ENCODE data around the gene CCDC182.

CCDC182 gene

DNA sequence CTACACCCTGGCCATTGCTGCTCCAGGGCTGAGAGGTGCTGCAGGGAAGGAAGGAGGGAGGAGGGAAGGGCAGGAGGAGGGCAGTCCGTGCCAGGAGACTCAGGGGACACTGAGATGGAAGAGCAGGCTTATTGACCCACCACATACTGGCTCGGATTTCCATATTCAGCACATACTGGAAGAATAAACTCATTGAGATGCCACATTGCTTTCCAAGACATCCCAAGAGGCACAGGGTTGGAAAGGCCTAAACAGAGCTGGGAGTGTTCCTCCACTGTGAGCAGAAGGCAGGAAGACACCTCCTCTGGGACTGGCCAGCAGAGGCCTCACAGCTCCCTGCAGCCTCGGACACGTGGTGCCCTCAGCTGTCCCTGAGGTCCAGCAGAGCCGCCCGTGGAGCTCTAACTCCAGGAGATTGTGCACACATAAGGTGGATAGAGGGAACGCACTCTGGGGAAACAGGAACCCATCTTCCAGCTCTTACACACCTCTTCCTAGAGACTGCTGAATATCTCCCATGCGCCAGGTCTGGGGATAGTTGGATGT is 17.4 kb downstream of the CCDC182 start:
- no peak for DNase-seq (ENCODE audit: low spot score)

DNA sequence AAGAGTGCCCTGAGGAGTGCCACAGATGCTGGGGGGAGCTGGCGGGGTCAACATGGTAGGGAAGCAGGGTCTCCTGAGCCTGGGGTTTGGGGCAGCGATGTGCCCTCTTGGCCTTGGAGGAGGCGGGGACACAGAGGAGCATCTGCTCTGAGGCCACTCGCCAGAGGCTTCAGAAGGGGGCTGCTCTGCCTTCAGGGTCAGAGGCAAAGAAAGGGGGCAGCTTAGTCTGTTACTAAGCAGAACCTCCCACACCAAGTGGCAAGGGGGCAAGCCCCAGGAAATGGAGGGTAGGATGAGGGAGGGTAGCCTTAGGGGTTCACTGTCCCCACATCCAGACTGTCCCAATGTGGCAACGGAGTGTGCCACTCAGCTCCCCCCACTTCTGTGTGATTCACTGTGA is 18.3 kb downstream of the CCDC182 start:
- no peak for DNase-seq (ENCODE audit: low spot score)

DNA sequence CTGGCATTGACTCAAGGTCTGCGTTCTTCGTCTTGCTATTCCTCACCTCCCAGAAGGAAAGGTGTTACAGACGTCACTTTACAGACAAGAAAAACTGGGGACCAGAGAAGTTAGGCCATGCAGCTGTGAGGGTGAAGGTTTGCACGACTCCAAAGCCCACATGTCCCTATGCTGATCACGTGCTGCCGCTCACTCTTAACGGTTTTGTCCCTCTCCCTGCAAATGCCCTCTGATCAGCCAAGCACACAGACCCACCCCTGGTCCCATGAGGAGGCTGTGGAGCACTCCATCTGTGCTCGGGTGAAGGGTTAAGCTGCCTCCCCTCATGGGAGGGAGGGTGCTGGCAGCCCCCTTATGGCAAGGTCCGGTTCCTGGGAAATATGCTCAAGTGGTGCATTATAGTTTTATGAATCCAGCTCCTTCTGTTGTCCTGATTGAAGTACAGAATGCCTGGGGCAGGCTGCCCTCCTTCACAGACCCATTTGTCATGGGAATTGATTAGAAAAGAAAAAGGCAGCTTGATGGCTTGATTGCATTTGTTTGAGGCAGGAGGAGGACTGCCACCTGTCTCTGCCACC is 18.8 kb downstream of the CCDC182 start:
- no peak for DNase-seq (ENCODE audit: low spot score)

- no peak for DNase-seq (ENCODE audit: low spot score)
Measured at GRCh38 chr17:57724729-57725125, 20.4 kb downstream of the CCDC182 start.

- no peak for DNase-seq (ENCODE audit: low spot score)
Measured at GRCh38 chr17:57724026-57724728, 20.9 kb downstream of the CCDC182 start.

- no peak for DNase-seq (ENCODE audit: low spot score)
Measured at GRCh38 chr17:57723427-57724025, 21.6 kb downstream of the CCDC182 start.

- no peak for DNase-seq (ENCODE audit: low spot score)
Measured at GRCh38 chr17:57722704-57723043, 22.4 kb downstream of the CCDC182 start.

DNA sequence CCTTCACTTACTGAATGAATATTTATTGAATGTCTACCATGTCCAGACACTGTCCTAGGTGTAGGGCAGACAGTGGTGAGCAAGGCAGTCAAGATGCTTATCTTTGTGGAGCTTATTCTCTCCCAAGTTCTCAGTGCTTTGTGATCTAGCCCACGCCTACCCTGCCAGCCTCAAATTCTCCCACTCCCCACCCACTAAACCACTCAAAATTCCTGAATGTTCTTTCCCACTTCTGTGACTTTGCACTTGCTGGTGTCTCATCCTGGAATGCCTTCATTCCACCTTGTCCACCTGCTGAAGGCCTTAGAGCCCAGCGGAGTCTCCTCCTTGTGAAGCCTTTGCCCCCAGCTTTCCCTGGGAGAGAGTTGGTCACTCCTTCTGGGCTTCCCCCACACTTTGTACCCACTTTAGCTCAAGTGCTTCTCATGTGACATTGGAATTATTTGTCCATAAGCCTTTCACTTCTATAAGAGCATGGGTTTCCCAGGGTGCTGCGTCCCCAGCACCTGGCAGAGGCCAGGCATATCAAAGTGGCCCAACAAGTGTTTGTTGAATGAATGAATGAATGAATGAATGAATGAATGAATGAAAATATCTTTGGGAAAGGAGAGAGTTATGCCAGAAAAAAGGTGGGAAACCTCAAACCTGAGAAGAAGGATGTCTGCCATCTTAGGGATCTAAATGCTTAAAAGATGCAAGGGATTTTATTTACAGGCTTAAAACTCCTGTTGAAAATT is 23.0 kb downstream of the CCDC182 start:
- DNase-seq (ENCODE audit: low spot score), result no peak

GRCh38 chr17:57720386-57721035 is 24.6 kb downstream of the CCDC182 start:
- no peak for DNase-seq (ENCODE audit: low spot score)

GRCh38 chr17:57718878-57719277 is 26.2 kb downstream of the CCDC182 start:
- DNase-seq (ENCODE audit: low spot score), result no peak

DNA sequence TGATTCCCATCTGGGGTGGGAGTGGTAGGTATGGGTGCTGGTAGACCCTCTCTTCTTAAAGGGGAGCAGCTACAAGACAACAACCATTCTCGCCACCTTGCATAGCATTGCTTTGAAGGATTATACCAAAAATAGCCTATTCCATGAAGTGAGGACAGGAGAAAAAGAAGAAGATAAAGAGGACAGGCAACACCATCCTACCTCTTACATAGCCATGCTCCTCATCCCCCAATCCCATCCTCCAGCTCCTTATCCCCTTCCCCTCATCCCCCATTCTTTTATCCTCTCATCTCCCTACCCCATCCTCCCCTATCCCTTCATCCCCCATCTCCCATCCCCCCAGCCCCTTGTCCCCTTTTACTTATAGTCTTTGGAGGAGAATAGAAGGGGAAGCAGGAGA is 29.1 kb downstream of the CCDC182 start:
- no peak for DNase-seq (ENCODE audit: low spot score)

- DNase-seq (ENCODE audit: low spot score), result no peak
Measured at GRCh38 chr17:57714665-57715180, 30.4 kb downstream of the CCDC182 start.

DNA sequence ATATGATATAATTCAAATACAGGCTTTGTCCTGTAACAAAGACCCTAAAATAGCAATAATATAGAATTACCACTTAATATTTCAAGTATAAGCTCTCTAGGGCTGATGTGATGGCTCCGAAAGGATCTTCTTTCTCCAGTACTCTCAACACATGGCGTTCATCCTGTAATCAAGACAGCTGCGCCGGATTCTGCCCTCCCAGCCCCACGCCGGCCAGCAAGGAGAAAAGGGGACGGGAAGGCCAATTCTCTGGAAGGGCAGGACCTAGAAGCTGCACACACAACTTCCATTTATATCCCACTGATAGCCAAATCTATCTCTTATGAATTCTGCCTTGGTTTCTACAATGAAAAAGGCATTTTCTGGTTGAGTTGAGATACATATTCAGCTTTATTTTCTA is 32.0 kb downstream of the CCDC182 start:
- no peak for DNase-seq (ENCODE audit: low spot score)

GRCh38 chr17:57708410-57708809 is 36.7 kb downstream of the CCDC182 start:
- DNase-seq (ENCODE audit: low spot score), result peak; percentile 24

DNA sequence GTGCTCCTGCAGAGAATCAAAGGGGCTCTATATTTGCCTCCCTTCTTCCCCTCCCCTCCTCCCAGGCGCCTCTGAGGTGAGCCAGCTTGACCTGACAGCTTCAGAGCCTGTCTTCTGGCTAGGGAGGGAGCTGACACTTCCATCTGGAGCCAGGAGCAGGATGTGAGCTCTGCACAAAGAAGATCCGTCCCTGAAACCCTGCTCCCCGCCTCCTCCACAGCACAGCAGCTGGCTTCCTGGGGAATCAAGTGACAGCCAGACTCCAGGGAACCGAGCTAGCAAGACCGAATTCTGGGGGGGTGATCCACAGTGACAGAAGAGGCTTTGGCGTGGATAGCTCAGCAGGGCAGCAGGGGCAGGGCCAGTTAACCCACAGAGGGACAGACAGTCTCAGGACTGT is 37.2 kb downstream of the CCDC182 start:
- no peak for DNase-seq (ENCODE audit: low spot score)

GRCh38 chr17:57706761-57707160 is 38.3 kb downstream of the CCDC182 start:
- DNase-seq (ENCODE audit: low spot score), result no peak

- no peak for DNase-seq (ENCODE audit: low spot score)
Measured at GRCh38 chr17:57705921-57706695, 39.0 kb downstream of the CCDC182 start.

GRCh38 chr17:57704448-57704847 is 40.7 kb downstream of the CCDC182 start:
- no peak for DNase-seq (ENCODE audit: low spot score)

DNA sequence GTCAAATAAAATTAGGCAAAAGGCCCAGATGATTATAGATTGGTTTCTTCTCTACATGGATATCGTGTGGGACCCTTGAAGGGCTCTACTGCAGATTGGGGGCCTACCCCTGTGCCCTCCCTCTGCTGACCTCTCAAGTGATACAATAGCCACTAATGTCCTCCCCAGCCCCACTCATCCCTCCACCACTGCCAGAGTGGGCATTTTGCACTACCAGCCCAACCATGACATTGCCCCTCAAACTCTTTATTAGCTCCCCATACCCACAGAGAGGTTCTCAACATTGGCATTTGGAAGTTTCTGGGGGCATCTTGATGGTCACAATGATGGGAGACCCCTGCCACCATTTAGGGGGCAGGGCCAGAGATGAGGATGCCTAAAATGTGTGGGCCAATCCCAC is 41.8 kb downstream of the CCDC182 start:
- no peak for DNase-seq (ENCODE audit: low spot score)

DNA sequence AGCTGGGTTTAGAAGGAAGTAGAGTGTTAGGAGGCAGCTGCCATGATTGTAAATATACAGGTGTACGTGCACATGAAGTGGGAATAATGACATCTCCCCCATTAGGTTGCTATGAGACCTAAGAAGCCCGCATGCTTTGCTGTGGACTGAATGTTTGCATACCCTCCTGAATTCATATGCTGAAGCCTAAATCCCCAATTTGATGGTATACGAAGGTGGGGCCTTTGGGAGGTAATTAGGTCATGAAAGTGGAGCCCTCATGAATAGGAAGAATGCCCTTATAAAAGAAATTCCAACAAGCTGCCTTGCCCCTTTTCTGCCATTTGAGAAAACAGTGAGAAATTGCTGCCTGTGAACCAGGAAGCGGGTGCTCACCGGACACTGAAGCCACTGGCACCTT is 44.0 kb downstream of the CCDC182 start:
- DNase-seq (ENCODE audit: low spot score), result no peak

DNA sequence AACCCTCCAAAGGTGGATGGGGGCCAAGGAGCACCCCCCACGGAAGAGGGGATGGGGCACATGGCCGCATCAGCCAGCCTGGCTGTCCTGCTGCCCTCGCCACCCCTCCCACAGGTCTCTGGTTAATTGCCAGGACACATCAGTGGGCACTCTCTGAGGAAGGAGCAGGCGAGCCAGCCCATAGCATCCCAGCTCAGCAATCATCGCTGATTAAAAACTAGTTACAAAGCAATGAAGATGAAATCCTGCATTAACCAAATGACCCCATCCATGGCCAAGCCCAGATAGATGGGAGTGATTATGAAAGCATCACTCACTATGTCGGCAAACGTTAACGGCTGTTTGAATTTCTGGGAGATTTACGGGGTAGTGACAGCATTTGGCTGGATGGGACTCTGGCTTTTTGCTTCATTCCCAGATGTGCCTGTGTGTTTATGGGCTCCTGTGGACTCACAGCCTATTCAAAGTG is 45.3 kb downstream of the CCDC182 start:
- DNase-seq (ENCODE audit: low spot score), result no peak

Data from RKO (cell line).